ENCODE measurements around the gene CDK5R1. TPM values are rescaled to one million over a fixed set of nuclear protein-coding genes. Genes with fewer than 3 reads are reported as not detected.

CDK5R1 gene
- total RNA-seq, 1 donor from 2014 or later: 2.2 TPM

DNA sequence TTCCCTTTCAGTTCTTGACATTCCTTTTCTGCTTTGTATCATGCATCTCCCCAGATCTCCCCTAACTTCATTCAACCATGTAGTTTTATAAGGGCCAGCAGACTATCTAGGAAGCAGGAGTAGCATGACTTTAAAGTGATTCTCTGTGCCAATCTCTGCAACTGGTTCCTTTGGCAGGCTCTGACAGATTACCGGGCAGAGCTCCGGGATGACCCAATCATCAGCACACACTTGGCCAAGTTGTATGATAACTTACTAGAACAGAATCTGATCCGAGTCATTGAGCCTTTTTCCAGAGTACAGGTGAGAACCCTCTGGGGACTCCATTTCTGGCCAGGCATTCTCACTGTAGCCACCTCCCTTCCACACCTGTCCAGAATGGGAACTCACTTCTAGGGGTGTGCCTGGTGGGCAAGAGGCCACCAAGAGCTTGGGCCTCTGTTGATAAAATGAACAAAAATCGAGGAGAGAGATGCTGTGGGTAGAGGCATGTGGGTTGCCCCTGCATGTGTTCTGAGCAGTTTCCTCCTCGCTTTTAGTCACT, 7.6 kb upstream of the CDK5R1 start:
- H3K27me3 Mint-ChIP-seq (ENCODE audit: unreplicated experiment): peaks cover 2% of the 10 kb centered on the region

DNA sequence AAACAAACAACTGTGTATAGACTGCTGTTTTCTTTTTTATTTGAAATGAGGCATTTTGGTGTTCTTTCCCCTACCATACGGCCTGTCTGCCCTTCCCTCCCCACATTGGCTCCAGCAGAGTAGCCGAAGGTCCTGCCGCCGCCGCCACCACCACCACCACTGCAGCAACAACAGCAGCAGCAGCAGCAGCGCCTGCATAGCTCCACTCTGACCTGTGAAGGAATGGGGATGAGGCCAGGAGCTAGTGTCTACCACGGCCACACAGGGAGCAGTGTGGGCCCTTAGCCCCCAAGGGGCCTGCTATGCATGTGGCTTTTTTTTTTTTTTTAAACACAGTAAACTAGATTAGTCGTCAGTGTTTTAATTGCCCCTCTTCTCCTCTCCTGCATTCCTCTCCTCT, 5.6 kb upstream of the CDK5R1 start:
- Mint-ChIP-seq H3K36me3 (ENCODE audit: low read depth, unreplicated experiment) (peaks cover 45% of the 10 kb centered on the region), H3K27ac (ENCODE audit: unreplicated experiment) (no peak overlapping the region), H3K4me3 (ENCODE audit: unreplicated experiment) (no peak overlapping the region), H3K27me3 (ENCODE audit: unreplicated experiment) (peaks cover 5% of the 10 kb centered on the region), H3K9me3 (ENCODE audit: unreplicated experiment) (no peaks in the 10 kb centered on the region), H3K4me1 (ENCODE audit: unreplicated experiment) (peaks cover 3% of the 10 kb centered on the region)
- TF ChIP-seq CTCF (IDR thresholded peaks at IDR 0.05; ENCODE audit: unreplicated experiment): no peak
- no peak for DNase-seq (ENCODE audit: low spot score)

More for the DNA sequence above, 7.6 kb upstream of the CDK5R1 start:
- Mint-ChIP-seq H3K4me1 (ENCODE audit: unreplicated experiment) (peaks cover 3% of the 10 kb centered on the region), H3K9me3 (ENCODE audit: unreplicated experiment) (no peaks in the 10 kb centered on the region), H3K4me3 (ENCODE audit: unreplicated experiment) (no peak overlapping the region), H3K27ac (ENCODE audit: unreplicated experiment) (no peak overlapping the region), H3K36me3 (ENCODE audit: low read depth, unreplicated experiment) (peaks cover 54% of the 10 kb centered on the region)
- DNase-seq (ENCODE audit: low spot score): no peak
- no peak for TF ChIP-seq CTCF (IDR thresholded peaks at IDR 0.05; ENCODE audit: unreplicated experiment)

- H3K36me3 Mint-ChIP-seq (ENCODE audit: low read depth, unreplicated experiment): peaks cover 38% of the 10 kb centered on the region
- no peak overlapping the region for H3K27ac Mint-ChIP-seq (ENCODE audit: unreplicated experiment)
- peaks cover 7% of the 10 kb centered on the region for H3K27me3 Mint-ChIP-seq (ENCODE audit: unreplicated experiment)
- TF ChIP-seq CTCF (IDR thresholded peaks at IDR 0.05; ENCODE audit: unreplicated experiment): no peak
- DNase-seq (ENCODE audit: low spot score): no peak
- H3K4me1 Mint-ChIP-seq (ENCODE audit: unreplicated experiment): peaks cover 5% of the 10 kb centered on the region
- no peak overlapping the region for H3K4me3 Mint-ChIP-seq (ENCODE audit: unreplicated experiment)
- no peaks in the 10 kb centered on the region for H3K9me3 Mint-ChIP-seq (ENCODE audit: unreplicated experiment)
Observed at GRCh38 chr17:32482568-32483320, 4.0 kb upstream of the CDK5R1 start.

DNA sequence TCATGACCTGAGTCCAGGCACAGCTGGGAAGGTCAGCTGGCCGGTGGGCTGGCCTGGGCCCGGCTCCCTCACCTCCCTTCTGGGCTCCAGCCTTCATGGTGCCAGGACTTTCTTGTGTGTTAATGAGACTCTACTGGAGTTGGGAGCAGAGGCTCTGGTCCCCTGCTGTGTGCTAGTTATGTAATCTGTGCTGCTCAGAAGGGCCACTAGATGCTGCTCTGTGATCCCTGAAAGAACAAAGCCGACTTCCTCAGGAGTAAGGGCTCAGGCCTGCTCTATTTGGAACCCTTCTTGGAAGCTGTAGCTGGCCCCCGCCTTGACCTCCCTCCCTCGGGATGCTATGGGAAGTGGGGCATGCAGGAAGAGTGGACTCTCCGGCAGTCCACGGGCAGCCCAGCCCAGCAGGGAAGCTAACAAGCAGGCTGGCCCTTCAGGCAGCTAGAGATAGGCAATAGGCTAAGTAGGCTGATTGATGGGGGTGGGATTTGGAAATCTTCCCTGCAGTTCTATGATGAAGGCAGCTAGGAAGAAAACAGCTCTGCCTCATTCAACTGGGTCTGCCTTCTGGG, 3.3 kb upstream of the CDK5R1 start:
- Mint-ChIP-seq H3K27me3 (ENCODE audit: unreplicated experiment) (peaks cover 11% of the 10 kb centered on the region), H3K4me3 (ENCODE audit: unreplicated experiment) (no peak overlapping the region), H3K4me1 (ENCODE audit: unreplicated experiment) (peaks cover 10% of the 10 kb centered on the region), H3K27ac (ENCODE audit: unreplicated experiment) (no peak overlapping the region), H3K36me3 (ENCODE audit: low read depth, unreplicated experiment) (peaks cover 32% of the 10 kb centered on the region), H3K9me3 (ENCODE audit: unreplicated experiment) (no peaks in the 10 kb centered on the region)
- TF ChIP-seq CTCF (IDR thresholded peaks at IDR 0.05; ENCODE audit: unreplicated experiment): no peak
- peak; percentile 38 for DNase-seq (ENCODE audit: low spot score)

DNA sequence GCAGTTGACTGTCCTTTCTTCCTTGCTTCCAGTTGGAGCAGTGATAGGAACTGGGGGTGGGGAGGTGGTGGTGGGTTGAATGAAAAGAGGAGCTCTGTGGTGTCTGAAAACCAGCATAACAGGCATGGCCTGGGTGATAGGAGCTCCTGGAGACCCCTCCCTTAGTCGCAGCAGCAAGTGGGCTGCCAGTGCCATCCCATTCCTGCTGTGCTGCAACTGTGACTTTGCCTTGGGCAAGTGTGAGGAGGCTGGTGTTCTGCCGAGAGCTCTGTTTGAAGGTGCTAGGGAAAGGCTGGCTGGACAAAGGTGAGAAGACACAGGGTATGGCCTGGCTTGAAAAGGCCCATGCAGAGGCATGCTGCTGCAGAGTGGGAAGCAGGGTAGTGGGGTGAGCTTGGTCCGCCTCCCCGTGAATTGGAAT, 2.7 kb upstream of the CDK5R1 start:
- H3K4me3 Mint-ChIP-seq (ENCODE audit: unreplicated experiment): no peak overlapping the region
- peaks cover 29% of the 10 kb centered on the region for H3K36me3 Mint-ChIP-seq (ENCODE audit: low read depth, unreplicated experiment)
- no peak overlapping the region for H3K27ac Mint-ChIP-seq (ENCODE audit: unreplicated experiment)
- H3K27me3 Mint-ChIP-seq (ENCODE audit: unreplicated experiment): peaks cover 11% of the 10 kb centered on the region
- no peak for TF ChIP-seq CTCF (IDR thresholded peaks at IDR 0.05; ENCODE audit: unreplicated experiment)
- no peaks in the 10 kb centered on the region for H3K9me3 Mint-ChIP-seq (ENCODE audit: unreplicated experiment)
- DNase-seq (ENCODE audit: low spot score): no peak
- peaks cover 10% of the 10 kb centered on the region for H3K4me1 Mint-ChIP-seq (ENCODE audit: unreplicated experiment)

Data from endothelial cell (in vitro differentiated cells).